Cardiac muscle cell (in vitro differentiated cells and primary cell): ENCODE results near the gene CSNK2B. TPM values are rescaled to one million over a fixed set of nuclear protein-coding genes. Genes with fewer than 3 reads are reported as not detected.

Source experiments
- DNase-seq, 2 donors: peaks; one replicate each; pipeline versions ENCODE4 v3.0.0 to v3.0.0-alpha.2; 2010 to 2017; ENCODE audit warnings: low read depth in 1 of 2, low spot score in 1 of 2
- H3K27ac ChIP-seq: fragments of 200-600 bp; sonication (generic); 2 replicates; pipeline ENCODE4 v1.5.1; 2016
- H3K27me3 ChIP-seq: fragments of 200-600 bp; sonication (generic); 2 replicates; pipeline ENCODE4 v1.6.0; 2016; ENCODE audit warnings: control low read depth
- H3K36me3 ChIP-seq: fragments of 200-600 bp; sonication (generic); 2 replicates; pipeline ENCODE4 v1.5.1; 2016; ENCODE audit warnings: control low read depth
- H3K4me1 ChIP-seq: fragments of 200-600 bp; sonication (generic); 2 replicates; pipeline ENCODE4 v1.8.1; 2017; ENCODE audit warnings: low read depth, mild to moderate bottlenecking, mixed run types
- H3K4me3 ChIP-seq: fragments of 200-600 bp; sonication (generic); 2 replicates; pipeline ENCODE4 v1.5.1; 2016; ENCODE audit warnings: mild to moderate bottlenecking
- H3K9me3 ChIP-seq: fragments of 200-600 bp; sonication (generic); 2 replicates; pipeline ENCODE4 v1.5.1; 2017; ENCODE audit warnings: low read depth, mild to moderate bottlenecking, control low read depth
- polyA plus RNA-seq: library from polyadenylated mRNA; unstranded; fragments of >200 nt; fragmentation: Nextera tagmentation; extraction: Ambion mirVana; gene quantifications from 2 replicates; pipeline ENCODE4 v1.2.1, GENCODE V29; 2016
- total RNA-seq: library from RNA; depleted of rRNA; stranded (reverse); fragments of >200 nt; gene quantifications from 2 replicates; pipeline ENCODE4 v1.2.3, GENCODE V29; 2016
- TF ChIP-seq, protein P1 (sequence below): IDR thresholded peaks from 2 replicates; pipeline ENCODE4 v1.5.1; 2012; ENCODE audit warnings: low read depth, mild to moderate bottlenecking, low read length

Gene CSNK2B
- total and polyA plus RNA-seq, 2 experiments from 2014 or later: 277 to 310 TPM

GRCh38 chr6:31639449-31639861, 26.4 kb upstream of the CSNK2B start:
- H3K36me3 ChIP-seq: peaks cover 86% of the 10 kb centered on the region
- no peaks in the 10 kb centered on the region for H3K27me3 ChIP-seq
- no peak overlapping the region for H3K4me3 ChIP-seq
- H3K4me1 ChIP-seq: no peaks in the 10 kb centered on the region
- TF ChIP-seq, protein P1, sequence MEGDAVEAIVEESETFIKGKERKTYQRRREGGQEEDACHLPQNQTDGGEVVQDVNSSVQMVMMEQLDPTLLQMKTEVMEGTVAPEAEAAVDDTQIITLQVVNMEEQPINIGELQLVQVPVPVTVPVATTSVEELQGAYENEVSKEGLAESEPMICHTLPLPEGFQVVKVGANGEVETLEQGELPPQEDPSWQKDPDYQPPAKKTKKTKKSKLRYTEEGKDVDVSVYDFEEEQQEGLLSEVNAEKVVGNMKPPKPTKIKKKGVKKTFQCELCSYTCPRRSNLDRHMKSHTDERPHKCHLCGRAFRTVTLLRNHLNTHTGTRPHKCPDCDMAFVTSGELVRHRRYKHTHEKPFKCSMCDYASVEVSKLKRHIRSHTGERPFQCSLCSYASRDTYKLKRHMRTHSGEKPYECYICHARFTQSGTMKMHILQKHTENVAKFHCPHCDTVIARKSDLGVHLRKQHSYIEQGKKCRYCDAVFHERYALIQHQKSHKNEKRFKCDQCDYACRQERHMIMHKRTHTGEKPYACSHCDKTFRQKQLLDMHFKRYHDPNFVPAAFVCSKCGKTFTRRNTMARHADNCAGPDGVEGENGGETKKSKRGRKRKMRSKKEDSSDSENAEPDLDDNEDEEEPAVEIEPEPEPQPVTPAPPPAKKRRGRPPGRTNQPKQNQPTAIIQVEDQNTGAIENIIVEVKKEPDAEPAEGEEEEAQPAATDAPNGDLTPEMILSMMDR: no peak
- DNase-seq: peak in 1 of 2 donors; percentile 50
- no peaks in the 10 kb centered on the region for H3K9me3 ChIP-seq
- peak overlapping the region; percentile 73 for H3K27ac ChIP-seq

GRCh38 chr6:31640612-31641011, 25.3 kb upstream of the CSNK2B start:
- peaks cover 86% of the 10 kb centered on the region for H3K36me3 ChIP-seq
- H3K4me3 ChIP-seq: no peak overlapping the region
- TF ChIP-seq, protein P1: no peak
- no peak for DNase-seq
- no peaks in the 10 kb centered on the region for H3K4me1 ChIP-seq
- no peak overlapping the region for H3K27ac ChIP-seq
- H3K27me3 ChIP-seq: no peaks in the 10 kb centered on the region
- H3K9me3 ChIP-seq: no peaks in the 10 kb centered on the region

DNA sequence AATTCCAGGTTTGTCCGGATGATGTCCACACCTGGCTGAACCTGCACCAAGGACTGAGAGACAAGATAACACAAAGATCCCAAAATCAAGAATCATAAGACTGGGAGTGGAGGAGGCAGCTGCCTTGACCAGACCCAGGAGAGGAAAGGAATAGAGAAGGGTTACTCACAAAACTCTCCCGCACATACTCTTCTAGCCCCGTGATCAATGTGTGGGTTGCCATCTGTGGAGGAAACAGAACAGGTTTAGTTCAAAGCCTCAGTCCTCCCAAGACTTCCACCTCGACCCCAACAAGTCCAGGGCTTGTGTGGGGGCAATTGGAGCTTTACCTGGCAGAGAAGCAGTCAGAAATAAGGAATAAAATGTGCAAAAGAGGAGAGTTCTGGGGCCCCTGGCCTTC, 24.5 kb upstream of the CSNK2B start:
- Histone ChIP-seq H3K9me3 (no peaks in the 10 kb centered on the region), H3K36me3 (peaks cover 85% of the 10 kb centered on the region), H3K27ac (no peak overlapping the region), H3K27me3 (no peaks in the 10 kb centered on the region), H3K4me3 (no peak overlapping the region), H3K4me1 (no peaks in the 10 kb centered on the region)
- TF ChIP-seq, protein P1: no peak
- no peak for DNase-seq

DNA sequence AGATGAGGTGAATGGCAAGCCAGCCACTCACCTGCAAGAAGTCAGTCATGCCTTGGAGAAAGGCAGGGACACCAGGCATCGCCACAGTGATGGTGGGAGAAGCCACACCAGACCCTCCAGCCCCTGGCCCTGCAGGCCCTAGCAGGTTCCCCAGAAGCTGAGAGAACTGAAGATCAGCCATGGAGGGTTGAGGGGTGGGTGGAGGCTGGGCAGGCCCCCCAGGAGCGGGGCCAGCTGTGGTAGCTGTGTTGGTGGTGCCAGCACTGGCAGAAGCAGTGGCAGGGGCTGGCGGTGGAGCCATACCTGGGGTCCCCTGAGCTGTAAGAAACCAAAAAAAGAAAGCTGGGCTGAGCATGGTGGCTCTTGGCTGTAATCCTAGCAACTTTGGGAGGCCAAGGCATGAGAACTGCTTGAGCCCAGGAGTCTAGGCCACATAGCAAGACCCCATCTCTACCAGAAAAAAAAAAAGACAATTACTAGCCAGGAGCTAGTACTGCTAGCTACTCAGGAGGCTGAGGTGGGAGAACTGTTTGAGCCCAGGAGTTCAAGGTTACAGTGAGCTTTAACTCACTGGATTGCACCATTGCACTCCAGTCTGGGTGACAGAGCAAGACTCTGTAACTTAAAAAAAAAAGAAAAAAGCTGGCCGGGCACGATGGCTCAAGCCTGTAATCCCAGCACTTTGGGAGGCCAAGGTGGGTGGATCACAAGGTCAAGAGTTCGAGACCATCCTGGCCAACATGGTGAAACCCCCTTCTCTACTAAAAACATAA, 22.9 kb upstream of the CSNK2B start:
- H3K36me3 ChIP-seq: peaks cover 80% of the 10 kb centered on the region

GRCh38 chr6:31643818-31644454, 21.9 kb upstream of the CSNK2B start:
- H3K27ac ChIP-seq: no peak overlapping the region
- no peak for DNase-seq
- no peaks in the 10 kb centered on the region for H3K4me1 ChIP-seq
- peaks cover 82% of the 10 kb centered on the region for H3K36me3 ChIP-seq
- H3K4me3 ChIP-seq: no peak overlapping the region
- no peaks in the 10 kb centered on the region for H3K9me3 ChIP-seq
- H3K27me3 ChIP-seq: no peaks in the 10 kb centered on the region
- TF ChIP-seq, protein P1: no peak

More for the DNA sequence above, 22.9 kb upstream of the CSNK2B start:
- Histone ChIP-seq H3K9me3 (no peaks in the 10 kb centered on the region), H3K4me1 (no peaks in the 10 kb centered on the region), H3K27me3 (no peaks in the 10 kb centered on the region), H3K4me3 (no peak overlapping the region), H3K27ac (no peak overlapping the region)
- TF ChIP-seq, protein P1: no peak
- no peak for DNase-seq
